Measurements from ENCODE around the gene KDM4D. TPM values are rescaled to one million over a fixed set of nuclear protein-coding genes. Genes with fewer than 3 reads are reported as not detected.

Gene KDM4D
- total RNA-seq, 1 donor from 2014 or later: 0.32 TPM

- ATAC-seq: no peak
Measured at GRCh38 chr11:95035316-95035715, 61.8 kb downstream of the KDM4D start.

GRCh38 chr11:95037356-95038035 is 64.0 kb downstream of the KDM4D start:
- ATAC-seq: peak; percentile 25

GRCh38 chr11:95042239-95042638 is 68.7 kb downstream of the KDM4D start:
- ATAC-seq: no peak

- no peak for ATAC-seq
Measured at GRCh38 chr11:95042906-95043305, 69.4 kb downstream of the KDM4D start.

- no peak for ATAC-seq
Measured at GRCh38 chr11:95044010-95044409, 70.5 kb downstream of the KDM4D start.

- no peak for ATAC-seq
Measured at GRCh38 chr11:95045812-95046211, 72.3 kb downstream of the KDM4D start.

Other genes with a start within 250 kb of the KDM4D start
- 52.4 TPM for gene AMOTL1, start 205.4 kb upstream of the KDM4D start, total RNA-seq
- 49.1 TPM for gene CWC15, start 153 bp upstream of the KDM4D start, total RNA-seq
- gene KDM4E, start 51.5 kb downstream of the KDM4D start, total RNA-seq: not detected
- not detected for gene KDM4F, start 75.7 kb downstream of the KDM4D start, total RNA-seq
- 30.4 TPM for gene SRSF8, start 93.2 kb downstream of the KDM4D start, total RNA-seq
- 28.3 TPM for gene ENDOD1, start 116.1 kb downstream of the KDM4D start, total RNA-seq